HG02943 (cell line): ENCODE measurements around the gene STC2.
"Not testable (repeated sequence)": the region's sequence is repeated elsewhere in the genome, so short reads cannot be mapped to it uniquely, and the experiment has no call there.

Source experiments
- ATAC-seq: cut with Tn5 transposase; IDR thresholded peaks from one replicate; pipeline ENCODE4 v1.9.1; 2021; ENCODE audit warnings: mild to moderate bottlenecking, low read depth, moderate library complexity; ENCODE audit not compliant: unreplicated experiment

The STC2 gene

GRCh38 chr5:173327948-173328843 is at the start of gene STC2:
STC2 (minus strand) TSS chr5:173328414; CDS start chr5:173328193, 221 bp downstream.
- ATAC-seq = no peak

DNA sequence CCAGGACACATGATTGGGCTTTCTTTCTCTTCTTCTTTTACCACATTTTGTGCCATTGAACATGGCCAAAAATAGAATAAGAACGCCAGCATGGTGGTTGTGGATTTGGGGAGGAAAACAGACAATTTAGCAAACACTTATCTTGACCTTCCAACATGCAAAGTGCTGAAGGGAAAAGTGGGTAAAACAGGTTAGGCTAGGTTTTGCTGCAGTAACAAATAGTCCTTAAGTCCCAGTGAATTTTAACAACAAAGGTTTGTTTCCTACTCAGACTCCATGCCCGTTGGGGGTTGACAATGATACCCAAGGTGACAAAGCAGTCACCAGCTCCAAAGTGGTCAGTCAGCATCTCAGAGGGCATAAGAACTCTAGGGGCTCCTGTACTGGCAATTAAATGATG is 43.2 kb upstream of the STC2 start:
- ATAC-seq = no peak

DNA sequence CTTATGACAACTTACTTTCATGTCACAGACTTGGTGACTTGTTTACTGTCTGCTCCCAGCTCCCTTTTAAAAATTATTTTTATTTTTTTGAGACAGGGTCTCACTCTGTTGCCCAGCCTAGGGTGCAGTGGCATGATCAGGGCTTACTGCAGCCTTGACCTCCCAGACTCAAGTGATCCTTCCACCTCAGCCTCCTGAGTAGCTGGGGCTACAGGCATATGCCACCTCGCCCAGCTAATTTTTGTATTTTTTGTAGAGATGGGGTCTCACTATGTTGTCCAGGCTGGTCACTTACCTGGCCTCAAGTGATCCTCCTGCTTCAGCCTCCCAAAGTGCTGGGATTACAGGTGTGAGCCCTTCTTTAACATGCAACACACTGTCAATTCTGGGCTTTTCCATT is 35.2 kb upstream of the STC2 start:
- ATAC-seq = not testable (repeated sequence)

DNA sequence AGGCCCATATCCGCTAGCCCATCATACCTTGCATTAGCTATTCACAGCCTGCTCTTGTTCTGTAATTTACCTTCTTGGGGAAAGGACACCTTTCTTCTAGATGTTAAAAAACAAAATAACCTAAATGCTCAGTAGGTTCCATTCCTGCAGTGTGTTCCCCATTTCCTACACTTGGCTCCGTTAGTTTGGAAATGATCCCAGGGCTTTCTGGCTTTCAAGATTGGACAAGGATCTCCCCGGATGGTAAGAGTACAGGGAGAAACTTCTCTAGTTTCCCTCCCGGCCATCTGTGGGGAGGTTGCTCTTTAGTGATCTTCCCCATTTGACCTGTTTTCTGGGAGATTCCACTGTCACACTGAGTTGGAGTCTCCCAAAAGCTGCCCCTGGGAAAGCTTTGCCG is 27.3 kb upstream of the STC2 start:
- no peak for ATAC-seq

DNA sequence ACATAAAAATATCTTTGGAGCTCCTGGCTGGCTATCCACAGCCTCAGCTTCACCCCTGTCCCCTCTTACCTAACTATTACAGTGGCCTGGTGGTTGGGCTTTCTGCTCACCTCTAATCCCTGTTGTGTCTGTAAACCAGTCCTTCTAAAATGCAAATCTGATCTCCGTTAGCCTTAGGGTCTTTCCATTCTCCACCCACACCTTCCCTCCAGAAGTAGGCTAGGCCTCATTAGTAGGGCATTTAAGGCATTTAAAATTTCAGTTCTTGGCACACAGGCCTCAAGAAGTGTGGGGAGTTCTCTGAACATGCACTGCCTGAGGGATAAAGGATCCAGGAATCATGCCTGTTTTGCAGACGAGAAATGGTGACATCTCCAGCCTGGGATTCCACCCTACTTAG is 26.4 kb upstream of the STC2 start:
- ATAC-seq = no peak

GRCh38 chr5:173352366-173353349 is 24.4 kb upstream of the STC2 start:
- ATAC-seq = no peak

GRCh38 chr5:173342813-173343755 is 14.9 kb upstream of the STC2 start:
- no peak for ATAC-seq

- ATAC-seq = no peak
Measured at GRCh38 chr5:173341961-173342430, 13.8 kb upstream of the STC2 start.

GRCh38 chr5:173340984-173341383 is 12.8 kb upstream of the STC2 start:
- ATAC-seq = no peak

- ATAC-seq = no peak
Measured at GRCh38 chr5:173340451-173340850, 12.2 kb upstream of the STC2 start.

DNA sequence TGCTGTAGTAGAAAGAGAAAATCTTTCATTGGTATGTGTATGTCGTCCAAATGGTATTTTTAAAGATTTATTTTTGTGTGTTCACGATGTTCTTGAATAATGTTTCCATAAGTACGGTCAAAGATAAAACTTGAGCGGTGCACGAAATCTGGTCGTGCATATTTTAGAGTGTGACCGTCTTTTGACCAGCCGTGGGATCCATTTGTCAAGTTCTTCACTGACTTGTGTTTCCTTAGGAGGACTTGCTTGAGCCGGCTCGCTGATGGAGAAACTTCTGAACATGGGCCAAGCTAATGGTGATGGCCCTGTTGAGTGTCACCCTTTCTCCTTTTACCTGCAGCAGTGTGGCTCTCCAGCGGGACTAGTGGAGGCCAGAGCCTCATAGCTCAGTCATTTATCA is 11.1 kb upstream of the STC2 start:
- ATAC-seq = no peak

DNA sequence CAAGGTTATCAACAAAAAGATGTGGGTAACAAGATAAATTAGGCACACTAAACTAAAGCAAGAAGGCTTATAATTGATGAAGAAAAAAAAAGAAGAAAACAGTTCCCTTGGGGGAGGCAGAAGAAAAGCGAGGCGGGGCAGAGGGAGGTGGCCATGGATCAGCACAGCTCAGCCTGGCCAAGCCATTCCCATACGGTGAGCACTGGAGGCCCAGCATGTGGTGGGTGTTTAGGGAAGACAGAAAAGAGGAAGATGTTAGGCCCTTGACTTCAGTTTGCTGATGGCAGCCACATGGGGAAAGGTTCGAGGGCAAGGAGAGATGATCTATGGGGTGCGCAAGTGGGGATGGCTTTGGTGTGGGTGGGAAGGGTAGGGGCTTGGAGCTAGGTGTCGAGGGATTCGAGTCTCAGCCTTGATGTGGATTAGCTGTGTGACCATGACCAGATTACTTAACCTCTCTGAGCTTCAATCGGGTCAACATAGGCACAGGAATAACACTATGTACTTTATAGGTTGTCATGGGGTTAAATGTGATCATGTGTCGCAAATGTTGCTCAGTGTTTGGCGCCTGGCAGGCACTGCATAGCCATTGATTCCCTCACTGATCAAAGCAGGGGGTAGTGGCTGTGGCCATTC is 10.3 kb upstream of the STC2 start:
- ATAC-seq = no peak

- no peak for ATAC-seq
Measured at GRCh38 chr5:173334808-173335207, 6.6 kb upstream of the STC2 start.

- no peak for ATAC-seq
Measured at GRCh38 chr5:173333925-173334661, 5.9 kb upstream of the STC2 start.

- ATAC-seq = peak; percentile 70
Measured at GRCh38 chr5:173331956-173332479, 3.8 kb upstream of the STC2 start.

DNA sequence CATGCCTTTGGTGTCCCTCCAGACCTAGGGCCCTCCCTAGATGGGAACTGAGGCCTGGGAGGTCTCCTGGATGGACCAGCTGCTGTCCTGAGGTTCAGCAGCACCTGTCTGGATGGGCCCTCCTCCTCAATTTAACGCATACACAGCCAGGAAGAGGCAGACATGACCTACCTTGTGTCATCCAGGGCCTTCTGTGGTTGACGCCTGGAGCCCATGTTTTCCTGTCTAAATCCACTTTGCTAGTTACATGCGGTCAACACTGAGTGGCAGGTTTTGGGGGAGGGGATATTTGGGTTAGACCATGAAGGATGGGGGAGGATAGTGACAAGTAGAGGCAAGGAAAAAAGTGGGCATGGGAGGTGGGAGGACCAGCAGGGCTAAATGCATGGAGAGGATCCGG is 3.1 kb upstream of the STC2 start:
- ATAC-seq = no peak

- ATAC-seq = no peak
Measured at GRCh38 chr5:173330338-173331206, 2.4 kb upstream of the STC2 start.
